H1 (cell line): ENCODE measurements around the gene C6orf58. TPM values are rescaled to one million over a fixed set of nuclear protein-coding genes. Genes with fewer than 3 reads are reported as not detected.

Experiments
- CTCF ChIA-PET: fragments of 300-600 bp; sonication (Branson Sonifier 250); formaldehyde crosslinking; loops from one replicate; lab custom pipeline; 2021; ENCODE audit not compliant: partially characterized antibody; lab: Charles Lee
- POLR2A ChIA-PET: fragments of 300-600 bp; sonication (Branson Sonifier 250); formaldehyde crosslinking; loops from one replicate; lab custom pipeline; 2021; ENCODE audit warnings: inconsistent platforms; ENCODE audit not compliant: partially characterized antibody; lab: Charles Lee
- DNase-seq, 2 experiments: peaks; one replicate each; pipeline versions ENCODE4 v3.0.0 to v3.0.0-alpha.2; 2010 to 2022; ENCODE audit warnings: low spot score in 2 of 2, low read depth in 1 of 2, mixed read lengths in 1 of 2
- FAIRE-seq: peaks from 2 replicates; lab custom pipeline; 2011; peaks lifted over from hg19 to GRCh38; lab: Jason Lieb, UNC
- H2AFZ ChIP-seq: 2 replicates; pipeline ENCODE4 v1.8.1; 2012; ENCODE audit warnings: low read length, inconsistent platforms
- H2AK5ac ChIP-seq: 2 replicates; pipeline ENCODE4 v1.6.1; 2013; ENCODE audit warnings: low read depth, low read length
- H2BK120ac ChIP-seq: replicated peaks from 2 replicates; pipeline ENCODE3; 2013; ENCODE audit warnings: low read depth, low read length, inconsistent platforms
- H2BK12ac ChIP-seq: 2 replicates; pipeline ENCODE4 v1.6.1; 2013; ENCODE audit warnings: low read depth, low read length
- H2BK15ac ChIP-seq: 2 replicates; pipeline ENCODE4 v1.6.1; 2013; ENCODE audit warnings: low read length
- H2BK20ac ChIP-seq: 2 replicates; pipeline ENCODE4 v1.6.1; 2013; ENCODE audit warnings: low read length
- H2BK5ac ChIP-seq: 2 replicates; pipeline ENCODE4 v1.6.1; 2013; ENCODE audit warnings: low read depth, low read length
- H3K14ac ChIP-seq: 2 replicates; pipeline ENCODE4 v1.6.1; 2013; ENCODE audit warnings: inconsistent platforms; ENCODE audit not compliant: insufficient read length
- H3K18ac ChIP-seq: 2 replicates; pipeline ENCODE4 v1.6.1; 2013; ENCODE audit warnings: low read length; ENCODE audit errors: extremely low read depth
- H3K23ac ChIP-seq: 2 replicates; pipeline ENCODE4 v1.6.1; 2013; ENCODE audit warnings: inconsistent platforms; ENCODE audit not compliant: insufficient read length
- H3K23me2 ChIP-seq: 2 replicates; pipeline ENCODE4 v1.6.1; 2013; ENCODE audit warnings: low read depth, low read length
- H3K27ac ChIP-seq: 2 replicates; pipeline ENCODE4 v1.6.1; 2011; ENCODE audit warnings: low read depth, low read length, inconsistent platforms
- H3K27me3 ChIP-seq, 4 experiments: replicated peaks in 1 of 4; 1 replicate in 1 of 4; 2 replicates in 3 of 4; pipeline versions ENCODE4 v1.6.1 to v1.8.1; 2011 to 2013; ENCODE audit warnings: low read length in 3 of 4, mild to moderate bottlenecking in 3 of 4, inconsistent platforms in 2 of 4, mixed read lengths in 2 of 4, moderate library complexity in 1 of 4; ENCODE audit not compliant: control insufficient read depth in 3 of 4, insufficient read depth in 3 of 4; ENCODE audit errors: extremely low read depth in 1 of 4
- H3K36me3 ChIP-seq, 4 experiments: 2 replicates each; pipeline versions ENCODE4 v1.6.1 to v1.8.1; 2011 to 2013; ENCODE audit warnings: mild to moderate bottlenecking in 4 of 4, low read length in 3 of 4, moderate library complexity in 2 of 4, control low read depth in 1 of 4, inconsistent platforms in 1 of 4; ENCODE audit not compliant: insufficient read depth in 4 of 4, control insufficient read depth in 2 of 4
- H3K4ac ChIP-seq: replicated peaks from 2 replicates; pipeline ENCODE3; 2013; ENCODE audit warnings: low read length, low read depth, mixed read lengths, inconsistent platforms; ENCODE audit not compliant: insufficient read length
- H3K4me1 ChIP-seq, 4 experiments: replicated peaks in 1 of 4; 1 replicate in 1 of 4; 2 replicates in 3 of 4; pipeline versions ENCODE4 v1.6.1 to v1.8.1; 2011 to 2013; ENCODE audit warnings: low read length in 3 of 4, inconsistent platforms in 2 of 4, mixed read lengths in 1 of 4; ENCODE audit not compliant: insufficient read depth in 4 of 4, control insufficient read depth in 3 of 4
- H3K4me2 ChIP-seq, 2 experiments: 2 replicates each; pipeline versions ENCODE4 v1.6.1 to v1.8.1; 2011 to 2013; ENCODE audit warnings: low read depth in 2 of 2, low read length in 2 of 2, control low read depth in 1 of 2, inconsistent platforms in 1 of 2, mild to moderate bottlenecking in 1 of 2; ENCODE audit not compliant: insufficient read depth in 1 of 2
- H3K4me3 ChIP-seq, 4 experiments: fragments of 200-600, 300-600 bp in 1 of 4; sonication (generic), shearing (Covaris generic), sonication (Bioruptor Twin) in 1 of 4; 2 replicates each; pipeline versions ENCODE4 v1.5.1 to v1.8.1; 2011 to 2016; ENCODE audit warnings: low read length in 4 of 4, low read depth in 3 of 4, control low read depth in 2 of 4, inconsistent platforms in 2 of 4, mild to moderate bottlenecking in 2 of 4, mixed read lengths in 1 of 4, moderate library complexity in 1 of 4; ENCODE audit not compliant: insufficient read depth in 2 of 4; ENCODE audit errors: extremely low read depth in 1 of 4
- H3K56ac ChIP-seq: replicated peaks from 2 replicates; pipeline ENCODE3; 2013; ENCODE audit warnings: low read depth, mild to moderate bottlenecking, mixed read lengths, low read length, inconsistent platforms; ENCODE audit not compliant: insufficient read length
- H3K79me1 ChIP-seq: 2 replicates; pipeline ENCODE4 v1.6.1; 2013; ENCODE audit warnings: low read depth, low read length, control low read depth
- H3K79me2 ChIP-seq, 2 experiments: 2 replicates each; pipeline versions ENCODE4 v1.6.1 to v1.8.1; 2012 to 2013; ENCODE audit warnings: low read length in 2 of 2, mild to moderate bottlenecking in 2 of 2, inconsistent platforms in 1 of 2; ENCODE audit not compliant: insufficient read depth in 2 of 2, control insufficient read depth in 1 of 2
- H3K9ac ChIP-seq, 4 experiments: replicated peaks in 1 of 4; 1 replicate in 1 of 4; 2 replicates in 3 of 4; pipeline versions ENCODE4 v1.6.1 to v1.8.1; 2011 to 2013; ENCODE audit warnings: low read depth in 3 of 4, low read length in 3 of 4, control low read depth in 2 of 4, mild to moderate bottlenecking in 2 of 4, moderate library complexity in 2 of 4, inconsistent platforms in 1 of 4; ENCODE audit errors: extremely low read depth in 1 of 4
- H3K9me3 ChIP-seq, 2 experiments: 2 replicates each; pipeline versions ENCODE4 v1.6.1 to v1.8.1; 2012 to 2013; ENCODE audit warnings: mild to moderate bottlenecking in 2 of 2, moderate library complexity in 2 of 2, control low read depth in 1 of 2, inconsistent platforms in 1 of 2, low read depth in 1 of 2, low read length in 1 of 2, mixed read lengths in 1 of 2; ENCODE audit not compliant: insufficient read depth in 2 of 2
- H4K20me1 ChIP-seq, 2 experiments: replicated peaks in 1 of 2; 2 replicates each; pipeline versions ENCODE3 to v1.8.1; 2011 to 2013; ENCODE audit warnings: inconsistent platforms in 2 of 2, low read length in 2 of 2, mild to moderate bottlenecking in 1 of 2; ENCODE audit not compliant: insufficient read depth in 2 of 2, control insufficient read depth in 1 of 2
- H4K5ac ChIP-seq: 2 replicates; pipeline ENCODE4 v1.6.1; 2013; ENCODE audit warnings: low read length, low read depth, mixed read lengths, inconsistent platforms; ENCODE audit not compliant: insufficient read length
- H4K8ac ChIP-seq: 2 replicates; pipeline ENCODE4 v1.8.0; 2013; ENCODE audit warnings: mild to moderate bottlenecking, moderate library complexity, low read length, inconsistent platforms; ENCODE audit not compliant: insufficient read depth; ENCODE audit errors: extremely low read depth
- H4K91ac ChIP-seq: replicated peaks from 2 replicates; pipeline ENCODE3; 2013; ENCODE audit warnings: low read length, mixed read lengths, inconsistent platforms; ENCODE audit not compliant: insufficient read length
- HDAC6 ChIP-seq: IDR thresholded peaks from one replicate; pipeline ENCODE4 v1.7.1; 2012; ENCODE audit warnings: low read depth, mild to moderate bottlenecking, inconsistent platforms, low read length, moderate library complexity
- JUN ChIP-seq: IDR thresholded peaks from 2 replicates; pipeline ENCODE4 v1.6.1; 2011; ENCODE audit warnings: low read depth, mild to moderate bottlenecking, improper control_type of control experiment, low read length
- KDM5A ChIP-seq: fragments of 200-600 bp; IDR thresholded peaks from 2 replicates; pipeline ENCODE4 v1.7.1; 2012; ENCODE audit warnings: mild to moderate bottlenecking, low read length, inconsistent platforms, mixed read lengths
- SIRT6 ChIP-seq: IDR thresholded peaks from one replicate; pipeline ENCODE4 v1.7.1; 2012; ENCODE audit warnings: low read length, inconsistent platforms
- SIX5 ChIP-seq: IDR thresholded peaks from 2 replicates; pipeline ENCODE4 v1.6.1; 2011; ENCODE audit warnings: mild to moderate bottlenecking, low read depth, low read length
- SUZ12 ChIP-seq: fragments of 200-600 bp; sonication (generic); IDR thresholded peaks from 2 replicates; pipeline ENCODE4 v1.6.1; 2012; ENCODE audit warnings: mild to moderate bottlenecking, inconsistent platforms, low read length, moderate library complexity, mixed read lengths
- ZNF274 ChIP-seq: IDR thresholded peaks from 2 replicates; pipeline ENCODE4 v1.7.0; 2012; ENCODE audit warnings: low read length, borderline replicate concordance; ENCODE audit errors: extremely low read depth
- WGBS, 2 experiments: shearing (Covaris generic) in 1 of 2; methylation state at CpG; one replicate each; pipeline versions ENCODE4 v1.1.6 to v1.1.7; 2013 to 2015; ENCODE audit warnings: low lambda C conversion rate in 2 of 2, mixed read lengths in 2 of 2, inconsistent platforms in 1 of 2, low coverage in 1 of 2, missing lambda C conversion rate in 1 of 2; ENCODE audit not compliant: insufficient replicate concordance in 2 of 2, insufficient coverage in 1 of 2, insufficient read length in 1 of 2; ENCODE audit errors: extremely low coverage in 1 of 2, missing lambda C conversion rate in 1 of 2; 5-methylcytosine and 5-hydroxymethylcytosine counted together
- polyA plus RNA-seq, 7 experiments: library from polyadenylated mRNA; depleted of rRNA in 3 of 7; stranded (reverse) in 5 of 7; unstranded in 2 of 7; fragments of >200 nt in 5 of 7; fragments of 200-250 nt in 2 of 7; gene quantifications; 1 replicate in 5 of 7; 2 replicates in 1 of 7; 4 replicates in 1 of 7; pipeline versions ENCODE4 v1.2.1 to v1.2.3, GENCODE V29; 2011 to 2013; ENCODE audit warnings: missing spikeins in 2 of 7, mixed read lengths in 2 of 7
- total RNA-seq: library from RNA; stranded (reverse); fragmentation: NEBNext Ultra II Directional; extraction: Animal tissue kit (Norgen Biotek cat#: 25700); gene quantifications from 2 replicates; pipeline ENCODE4 v1.2.1, GENCODE V29; 2021

C6orf58 gene
- total and polyA plus RNA-seq, 2 of the 8 experiments (the other 6 are each of a cell fraction or from before 2014, with no cell fraction given): not detected

DNA sequence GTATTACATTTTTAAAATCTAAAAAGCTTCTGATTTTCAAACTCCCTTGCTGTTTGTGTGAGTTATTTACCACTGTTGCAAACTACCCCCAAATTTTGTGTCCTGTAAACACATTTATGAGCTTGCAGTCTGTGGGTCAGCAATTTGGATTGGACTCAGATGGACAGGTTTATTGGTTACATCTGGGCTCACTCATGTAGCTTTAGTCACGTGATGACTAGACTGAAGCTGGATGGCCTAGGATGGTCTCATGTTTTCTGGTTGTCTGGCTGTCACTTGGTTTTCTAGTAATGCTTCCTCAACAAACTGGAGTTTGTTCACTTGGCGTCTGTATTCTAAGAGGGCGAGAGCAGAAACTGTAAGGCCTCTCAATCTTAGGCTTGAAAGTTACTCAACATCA is 12.2 kb upstream of the C6orf58 start:
- no peaks in the 10 kb centered on the region for H4K20me1 ChIP-seq
- no peak overlapping the region for H3K4me3 ChIP-seq
- H3K9me3 ChIP-seq: no peaks in the 10 kb centered on the region
- H3K23ac ChIP-seq: no peak overlapping the region
- ChIA-PET CTCF (interaction anchor here (0.7 to 1.8 kb wide), 8 partner anchors 9 to 261 kb away, joined by 3 to 6 read pairs (median 5); no protein-coding TSS in a partner anchor), POLR2A (no interaction called here)
- no peak overlapping the region for H4K8ac ChIP-seq
- no peak overlapping the region for H4K91ac ChIP-seq
- H3K27me3 ChIP-seq: no peaks in the 10 kb centered on the region
- no peak overlapping the region for H3K4me2 ChIP-seq
- H3K14ac ChIP-seq: no peak overlapping the region
- H2AK5ac ChIP-seq: no peak overlapping the region
- H3K79me1 ChIP-seq: no peaks in the 10 kb centered on the region
- no peaks in the 10 kb centered on the region for H3K23me2 ChIP-seq
- H2BK5ac ChIP-seq: no peak overlapping the region
- no peak overlapping the region for H3K9ac ChIP-seq
- no peak overlapping the region for H3K56ac ChIP-seq
- no peaks in the 10 kb centered on the region for H3K79me2 ChIP-seq
- no peak overlapping the region for H3K4ac ChIP-seq
- no peaks in the 10 kb centered on the region for H3K4me1 ChIP-seq
- H4K5ac ChIP-seq: no peak overlapping the region
- no peak overlapping the region for H2BK20ac ChIP-seq
- no peak overlapping the region for H2AFZ ChIP-seq
- no peak for FAIRE-seq
- no peak overlapping the region for H2BK12ac ChIP-seq
- no peak for DNase-seq
- no peak overlapping the region for H3K27ac ChIP-seq
- 85% methylated on average over 3 of the region's 3 CpGs; no CpG with 5 or more reads in 1 of the 2 experiments for WGBS, 2 experiments
- H2BK15ac ChIP-seq: no peak overlapping the region
- H3K36me3 ChIP-seq: no peaks in the 10 kb centered on the region
- H2BK120ac ChIP-seq: no peak overlapping the region
- H3K18ac ChIP-seq: no peak overlapping the region
- TF ChIP-seq KDM5A (no peak), SUZ12 (no peak), JUN (no peak), HDAC6 (no peak), SIX5 (no peak), SIRT6 (no peak), ZNF274 (no peak)
